HG03469 (cell line): ENCODE results near the gene FOXP1.
A peak's percentile ranks its signal among the peaks of the same experiment; 100 is the strongest.

ENCODE experiments used
- ATAC-seq: cut with Tn5 transposase; IDR thresholded peaks from one replicate; pipeline ENCODE4 v1.9.1; 2021; ENCODE audit warnings: mild to moderate bottlenecking, moderate library complexity, moderate number of reproducible peaks; ENCODE audit not compliant: unreplicated experiment

The FOXP1 gene

GRCh38 chr3:71406972-71407810, 176.3 kb downstream of the FOXP1 start:
- ATAC-seq: no peak

- no peak for ATAC-seq
Observed at GRCh38 chr3:71402911-71403310, 180.6 kb downstream of the FOXP1 start.

- no peak for ATAC-seq
Observed at GRCh38 chr3:71402280-71402679, 181.2 kb downstream of the FOXP1 start.

GRCh38 chr3:71401695-71402231, 181.8 kb downstream of the FOXP1 start:
- ATAC-seq: no peak

- ATAC-seq: no peak
Observed at GRCh38 chr3:71400986-71401451, 182.5 kb downstream of the FOXP1 start.

DNA sequence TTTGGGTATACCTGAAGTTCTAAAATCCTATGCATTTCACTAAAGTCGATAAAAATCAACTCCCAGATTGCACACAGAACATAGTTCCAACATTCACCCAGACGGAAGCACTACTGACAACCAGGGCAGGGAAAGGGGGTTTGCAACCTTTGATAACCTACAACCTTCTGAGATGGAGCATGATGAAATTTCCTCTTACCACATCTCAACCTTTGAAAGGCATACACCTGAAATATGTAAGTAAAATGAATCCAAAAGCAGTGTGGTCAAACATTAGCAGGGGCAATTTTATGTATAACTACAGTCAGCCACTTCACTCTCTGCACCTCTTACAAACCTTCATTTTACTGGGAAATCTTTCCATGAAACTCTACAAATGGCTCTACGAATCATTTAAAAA, 184.1 kb downstream of the FOXP1 start:
- no peak for ATAC-seq

- no peak for ATAC-seq
Observed at GRCh38 chr3:71398157-71398836, 185.2 kb downstream of the FOXP1 start.

DNA sequence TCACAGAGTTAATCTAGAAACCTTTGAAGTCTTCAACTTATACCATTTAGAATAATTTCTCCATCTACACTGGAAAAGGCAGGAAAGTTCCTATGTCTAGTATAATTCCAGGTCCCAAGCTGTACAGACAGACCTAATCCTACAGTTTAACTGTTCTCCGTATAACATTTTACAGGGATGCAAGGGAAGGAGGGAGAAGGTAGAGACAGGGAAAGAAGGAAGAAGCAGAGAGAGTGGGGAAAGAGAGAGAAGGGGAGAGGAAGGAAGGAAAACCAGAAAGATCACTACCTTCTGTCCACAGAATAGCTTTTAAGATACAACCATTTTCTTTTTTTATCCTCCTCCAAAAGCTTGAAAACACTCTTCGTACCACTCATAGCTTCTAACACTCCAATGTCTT, 185.8 kb downstream of the FOXP1 start:
- ATAC-seq: no peak

DNA sequence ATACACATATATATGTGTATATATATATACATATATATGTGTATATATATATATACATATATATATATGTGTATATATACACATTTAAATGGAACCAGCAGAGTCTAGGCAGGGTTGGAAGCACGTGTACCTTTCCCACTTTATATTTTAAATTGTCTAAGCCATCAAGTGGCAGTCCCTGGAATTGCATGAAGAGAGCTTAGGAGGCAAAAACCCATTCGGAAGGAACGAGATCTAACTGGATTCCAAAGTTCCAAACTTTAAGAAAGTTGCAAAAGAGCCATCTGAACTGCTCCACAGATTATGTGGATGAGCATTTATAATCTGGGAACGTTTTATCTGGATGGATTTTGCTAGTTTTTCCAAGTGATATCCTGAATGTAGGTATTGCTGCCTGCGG, 186.5 kb downstream of the FOXP1 start:
- ATAC-seq: no peak

- ATAC-seq: no peak
Observed at GRCh38 chr3:71395927-71396695, 187.4 kb downstream of the FOXP1 start.

DNA sequence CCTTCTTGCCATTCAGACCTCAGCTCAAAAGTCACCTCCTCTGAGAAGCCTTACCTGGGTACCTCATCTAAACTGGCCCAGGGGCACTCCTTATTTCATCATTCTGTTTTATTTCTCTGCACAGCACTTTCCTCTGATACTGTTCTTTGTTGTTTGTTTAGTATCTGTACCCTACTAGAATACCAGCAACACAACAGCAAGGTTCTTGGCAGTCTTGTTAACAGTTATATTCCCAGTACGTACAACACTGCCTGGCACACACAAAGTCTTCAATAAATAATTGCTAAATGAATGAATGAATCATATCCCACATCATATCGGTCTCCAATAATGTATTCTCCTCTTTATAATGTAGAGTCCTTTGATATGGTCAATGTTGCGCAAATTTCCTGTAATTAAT, 188.1 kb downstream of the FOXP1 start:
- ATAC-seq: no peak

GRCh38 chr3:71393745-71394144, 189.8 kb downstream of the FOXP1 start:
- ATAC-seq: no peak

- peak; percentile 40 for ATAC-seq
Observed at GRCh38 chr3:71393093-71393492, 190.4 kb downstream of the FOXP1 start.

DNA sequence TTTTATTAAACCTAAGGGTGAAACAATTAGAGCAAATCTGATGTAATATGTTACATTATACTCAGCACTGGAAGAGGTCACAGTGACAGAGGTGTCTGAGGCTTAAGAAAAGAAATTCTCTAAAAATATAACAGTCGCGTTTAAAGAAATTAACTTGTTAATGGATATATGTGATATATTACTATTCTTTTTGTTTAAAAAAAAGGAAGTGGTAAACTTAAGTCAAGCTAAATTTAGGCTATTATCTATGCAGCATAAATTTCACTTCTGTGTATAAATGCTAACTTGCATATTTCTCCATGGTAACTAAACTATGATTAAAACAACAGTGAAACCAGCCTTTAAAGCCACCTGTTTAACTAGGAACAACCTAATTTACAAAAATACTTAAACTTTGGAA, 191.3 kb downstream of the FOXP1 start:
- ATAC-seq: peak; percentile 64

- ATAC-seq: no peak
Observed at GRCh38 chr3:71391361-71391760, 192.2 kb downstream of the FOXP1 start.

DNA sequence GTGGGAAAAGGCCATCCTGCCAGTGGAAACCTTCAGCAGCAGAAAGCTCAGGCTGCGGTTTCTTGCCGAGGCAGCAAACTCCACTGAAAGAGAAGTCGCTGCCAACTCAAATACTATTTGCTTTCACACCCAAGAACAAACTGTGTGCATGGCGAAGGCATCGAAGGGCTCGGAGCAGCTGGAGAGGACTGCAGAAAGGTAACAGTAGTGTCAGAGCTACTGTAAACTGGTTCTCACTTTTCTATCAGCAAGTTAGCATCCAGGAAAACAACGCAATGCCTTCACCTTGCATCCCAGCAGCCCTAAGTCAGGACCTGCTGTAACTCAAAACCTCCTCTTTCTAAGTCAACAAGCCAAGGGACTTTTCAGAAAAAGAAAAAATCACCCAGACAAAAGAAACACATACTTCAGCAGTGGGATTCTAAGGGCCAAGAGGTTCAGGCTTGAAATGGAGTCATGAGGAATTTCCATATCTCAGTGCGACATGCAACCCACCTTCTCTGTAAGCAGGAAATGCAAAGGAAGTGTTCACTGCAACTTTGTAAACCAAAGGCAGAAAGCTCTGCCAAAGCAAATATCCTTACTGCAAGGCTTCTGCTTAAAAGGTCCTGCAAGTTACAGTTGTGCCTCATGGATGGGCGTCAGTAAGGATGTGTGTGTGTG, 193.5 kb downstream of the FOXP1 start:
- ATAC-seq: no peak

DNA sequence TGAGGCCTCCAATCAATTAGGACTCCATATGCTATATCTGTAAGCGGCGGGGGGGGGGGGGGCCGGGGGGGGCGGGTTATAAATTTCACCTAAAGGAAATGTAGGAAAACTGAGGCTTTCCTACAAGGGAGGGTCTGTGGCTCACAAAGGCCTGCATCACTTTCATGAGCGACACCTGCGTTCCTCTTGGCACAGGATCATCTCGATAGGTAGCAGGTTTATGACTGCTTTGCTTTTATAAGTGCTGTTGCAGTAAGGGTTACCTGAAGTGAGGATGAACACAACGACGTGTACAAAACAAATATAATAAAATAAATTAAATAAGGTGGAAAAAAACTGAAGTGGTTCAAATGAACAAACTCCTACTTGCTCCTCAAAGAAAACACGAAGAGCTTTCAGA, 194.3 kb downstream of the FOXP1 start:
- ATAC-seq: no peak

DNA sequence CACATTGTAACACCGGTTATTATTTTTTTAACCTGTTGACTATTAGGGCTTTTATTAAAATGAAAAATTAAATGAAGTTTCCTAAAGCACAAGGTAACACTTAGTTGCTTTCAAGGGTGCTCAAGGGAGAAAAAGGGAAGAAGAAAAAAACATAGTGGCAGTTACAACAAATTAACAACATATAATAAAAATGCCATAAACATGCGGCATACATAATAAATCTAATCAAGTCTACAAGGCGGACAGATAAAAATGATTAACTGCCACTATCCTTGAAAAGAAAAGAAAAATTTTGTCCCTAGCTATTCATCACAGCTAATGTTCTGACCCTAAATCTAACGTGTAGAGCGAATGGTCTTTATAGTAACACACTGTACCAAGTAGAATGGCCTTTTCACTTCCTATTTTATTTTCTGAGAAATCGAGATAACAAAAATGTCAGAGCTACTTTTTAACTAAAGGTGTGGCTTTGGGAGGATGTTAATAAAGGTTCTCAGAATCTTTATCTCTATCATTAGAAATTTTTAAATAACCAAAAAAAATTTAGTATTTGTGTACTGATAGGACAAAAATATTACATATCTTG, 194.9 kb downstream of the FOXP1 start:
- ATAC-seq: no peak

GRCh38 chr3:71387586-71387985, 195.9 kb downstream of the FOXP1 start:
- no peak for ATAC-seq
